Psoas muscle (tissue), 8 donors: ENCODE results near the gene TMCO4. TPM values are rescaled to one million over a fixed set of nuclear protein-coding genes. Genes with fewer than 3 reads are reported as not detected.

Experiments used
- ATAC-seq, 4 donors: fragments of 200-7000 bp; cut with Tn5 transposase; one replicate each; pipeline ENCODE4 v1.9.1; 2020; ENCODE audit warnings: moderate library complexity in 3 of 4, mild to moderate bottlenecking in 2 of 4
- DNase-seq, 2 donors: peaks; one replicate each; pipeline ENCODE4 v3.0.0-alpha.2; 2020
- H3K27ac ChIP-seq: fragments of 200-600 bp; one replicate; pipeline ENCODE4 v1.8.0; 2022
- H3K27me3 ChIP-seq, 3 donors: fragments of 200-600 bp in 1 of 3; one replicate each; pipeline versions ENCODE4 v1.6.1 to v1.8.0; 2013 to 2022; ENCODE audit warnings: low read length in 2 of 3, mild to moderate bottlenecking in 2 of 3, moderate library complexity in 1 of 3; ENCODE audit not compliant: insufficient read depth in 3 of 3
- H3K36me3 ChIP-seq, 2 donors: fragments of 200-600 bp in 1 of 2; one replicate each; pipeline versions ENCODE4 v1.6.1 to v1.8.0; 2013 to 2022; ENCODE audit warnings: low read depth in 1 of 2, mild to moderate bottlenecking in 1 of 2, moderate library complexity in 1 of 2; ENCODE audit not compliant: insufficient read depth in 1 of 2
- H3K4me1 ChIP-seq: fragments of 200-600 bp; one replicate; pipeline ENCODE4 v1.8.0; 2022
- H3K4me3 ChIP-seq: fragments of 200-600 bp; one replicate; pipeline ENCODE4 v1.8.0; 2022; ENCODE audit warnings: mild to moderate bottlenecking
- H3K9me3 ChIP-seq: fragments of 200-600 bp; one replicate; pipeline ENCODE4 v1.8.0; 2022
- WGBS, 3 donors: extraction: QIAGEN DNeasy Blood & Tissue Kit; methylation state at CpG; one replicate each; pipeline versions ENCODE4 v1.1.6 to v1.1.7; 2013; 5-methylcytosine and 5-hydroxymethylcytosine counted together
- intact Hi-C, 2 donors: fragments of 100-400 bp; cut with DNase I; formaldehyde crosslinking; loops; one replicate each; pipeline versions ENCODE4 v1.11.0 to v1.14.2; 2022
- polyA plus RNA-seq, 3 donors: library from polyadenylated mRNA; stranded (reverse); fragments of 200-250 nt; gene quantifications; one replicate each; pipeline ENCODE4 v1.2.3, GENCODE V29; 2013
- total RNA-seq, 4 donors: library from RNA; stranded (reverse); fragmentation: NEBNext Ultra II Directional in 2 of 4; extraction: Animal tissue kit (Norgen Biotek cat#: 25700) in 2 of 4; gene quantifications; one replicate each; pipeline versions ENCODE4 v1.2.1 to v1.2.4, GENCODE V29; 2021 to 2023
- TF ChIP-seq, protein P1 (sequence below): fragments of 200-600 bp; IDR thresholded peaks from one replicate; pipeline ENCODE4 v1.8.0; 2022; ENCODE audit warnings: antibody characterized with exemption
- donor health status: healthy with polysubstance abuse.
- donor health status: DM: no; HTN: no; CAD: no; lungs with moderate emphysema.
- donor health status: Bipolar disorder and iron deficiency.
- donor health status: healthy.
- donor health status: DM: yes; HTN: yes; CAD: no.
- donor health status: DM: no; HTN: no; CAD: no.
- donor health status: DM: no; HTN: no; CAD: no.
- donor health status: DM: yes; HTN: yes; CAD: no.

TMCO4 gene
- total and polyA plus RNA-seq, 7 donors: 2.3 to 4.8 (median 3.2) TPM

DNA sequence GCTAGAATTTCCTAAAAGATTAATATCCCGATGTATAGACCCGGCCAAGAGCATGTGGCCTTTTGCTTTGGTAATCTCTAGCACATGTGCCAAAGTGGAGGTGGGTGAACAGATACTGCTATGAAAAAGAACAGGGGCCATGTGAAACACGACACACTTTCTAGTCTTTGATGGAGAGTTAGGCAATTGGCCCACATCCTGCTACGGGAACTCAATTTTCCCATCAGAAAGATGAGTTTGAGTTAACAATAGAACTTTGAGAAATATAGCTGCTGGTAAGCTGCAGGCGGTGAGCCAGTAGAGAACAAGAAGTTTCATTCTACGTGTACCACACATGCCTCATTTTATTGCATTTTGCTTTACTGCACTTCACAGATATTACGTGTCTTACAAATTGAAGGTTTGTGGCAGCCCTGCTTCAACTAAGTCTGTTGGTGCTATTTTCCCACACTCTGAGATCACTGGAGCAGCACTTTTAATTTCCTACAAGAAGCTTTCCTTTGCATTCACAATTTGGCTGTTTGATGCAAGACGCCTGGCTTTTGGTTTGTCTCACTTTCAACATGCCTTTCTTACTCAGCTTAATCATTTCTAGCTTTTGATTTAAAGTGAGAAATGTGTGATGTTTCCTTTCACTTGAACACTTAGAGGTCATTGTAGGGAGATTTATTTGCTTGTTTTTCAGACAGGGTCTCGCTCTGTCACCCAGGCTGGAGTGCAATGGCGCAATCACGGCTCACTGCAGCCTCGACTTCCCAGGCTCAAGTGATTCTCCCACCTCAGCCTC, 88.7 kb downstream of the TMCO4 start:
- Histone ChIP-seq H3K4me3 (no peak overlapping the region), H3K27ac (no peak overlapping the region), H3K27me3 (no peaks in the 10 kb centered on the region), H3K4me1 (no peaks in the 10 kb centered on the region), H3K36me3 (peaks cover 4 to 5% of the 10 kb centered on the region in 2 donors), H3K9me3 (no peaks in the 10 kb centered on the region)
- intact Hi-C loops: no loop called here
- ATAC-seq (no peak), DNase-seq (no peak)
- TF ChIP-seq, protein P1, sequence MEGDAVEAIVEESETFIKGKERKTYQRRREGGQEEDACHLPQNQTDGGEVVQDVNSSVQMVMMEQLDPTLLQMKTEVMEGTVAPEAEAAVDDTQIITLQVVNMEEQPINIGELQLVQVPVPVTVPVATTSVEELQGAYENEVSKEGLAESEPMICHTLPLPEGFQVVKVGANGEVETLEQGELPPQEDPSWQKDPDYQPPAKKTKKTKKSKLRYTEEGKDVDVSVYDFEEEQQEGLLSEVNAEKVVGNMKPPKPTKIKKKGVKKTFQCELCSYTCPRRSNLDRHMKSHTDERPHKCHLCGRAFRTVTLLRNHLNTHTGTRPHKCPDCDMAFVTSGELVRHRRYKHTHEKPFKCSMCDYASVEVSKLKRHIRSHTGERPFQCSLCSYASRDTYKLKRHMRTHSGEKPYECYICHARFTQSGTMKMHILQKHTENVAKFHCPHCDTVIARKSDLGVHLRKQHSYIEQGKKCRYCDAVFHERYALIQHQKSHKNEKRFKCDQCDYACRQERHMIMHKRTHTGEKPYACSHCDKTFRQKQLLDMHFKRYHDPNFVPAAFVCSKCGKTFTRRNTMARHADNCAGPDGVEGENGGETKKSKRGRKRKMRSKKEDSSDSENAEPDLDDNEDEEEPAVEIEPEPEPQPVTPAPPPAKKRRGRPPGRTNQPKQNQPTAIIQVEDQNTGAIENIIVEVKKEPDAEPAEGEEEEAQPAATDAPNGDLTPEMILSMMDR: no peak
- WGBS, 3 donors: 87 to 89% (median 88%) methylated on average over 12 of the region's 12 CpGs

DNA sequence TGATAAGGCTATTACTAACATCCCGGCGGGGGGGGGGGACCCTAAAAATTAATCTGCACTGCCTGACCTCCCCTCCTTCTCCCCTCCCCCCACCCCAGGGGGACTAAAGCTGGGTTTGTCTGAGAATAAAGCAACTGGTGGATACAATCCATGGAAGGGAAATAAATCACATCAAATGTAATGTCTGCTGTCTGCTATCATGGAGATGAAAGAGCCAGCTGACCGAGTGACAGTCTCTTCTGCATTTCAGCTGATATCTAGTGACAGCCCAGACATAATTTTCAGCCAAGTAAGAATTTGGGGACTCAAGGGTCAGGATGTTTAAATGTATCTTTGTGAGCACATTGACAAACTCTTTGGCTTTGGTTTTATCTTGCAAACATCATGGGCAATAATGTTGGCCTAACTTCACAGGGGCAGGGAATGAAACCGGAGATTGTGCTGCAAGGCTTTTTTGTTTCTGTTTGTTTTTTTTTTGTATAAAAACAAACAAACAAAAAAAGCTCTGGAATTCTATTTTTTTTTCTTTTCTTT, 90.4 kb downstream of the TMCO4 start:
- Histone ChIP-seq H3K27me3 (no peaks in the 10 kb centered on the region), H3K4me1 (peaks cover under 1% of the 10 kb centered on the region), H3K36me3 (peaks cover 4 to 5% of the 10 kb centered on the region in 2 donors), H3K27ac (no peak overlapping the region), H3K9me3 (no peaks in the 10 kb centered on the region), H3K4me3 (no peak overlapping the region)
- DNase-seq (no peak), ATAC-seq (no peak)
- intact Hi-C loops: no loop called here
- WGBS, 3 donors: 78 to 90% (median 87%) methylated on average over 4 of the region's 4 CpGs
- TF ChIP-seq, protein P1: no peak

DNA sequence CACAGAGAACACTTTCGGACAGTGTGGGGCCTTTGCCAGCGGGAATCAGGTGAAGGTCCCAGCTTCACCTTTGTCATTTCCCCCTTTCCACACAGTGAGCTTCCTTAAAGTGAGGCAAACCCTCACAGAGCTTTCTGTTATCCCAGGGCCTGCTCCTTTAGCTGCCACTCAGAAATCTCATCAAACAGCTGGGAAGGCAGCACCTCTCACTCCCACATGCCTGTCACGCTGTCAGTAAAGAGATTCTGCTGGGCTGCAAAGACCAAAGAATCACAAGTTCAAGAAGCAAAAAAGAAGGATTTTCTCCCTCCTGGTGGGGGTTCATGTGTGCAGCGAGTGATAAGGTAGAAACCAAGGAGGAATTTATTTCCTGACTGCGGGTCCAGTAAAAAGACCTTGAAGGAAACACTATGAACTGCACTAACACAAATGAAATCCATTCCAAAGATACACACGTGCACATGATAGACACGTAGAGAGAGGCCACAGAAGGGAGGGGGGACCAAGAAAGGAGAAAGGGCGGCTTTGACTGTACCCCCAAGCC, 91.1 kb downstream of the TMCO4 start:
- DNase-seq: no peak
- H3K27me3 ChIP-seq: no peaks in the 10 kb centered on the region
- TF ChIP-seq, protein P1: no peak
- no peaks in the 10 kb centered on the region for H3K9me3 ChIP-seq
- intact Hi-C loops: no loop called here
- peaks cover 4% of the 10 kb centered on the region for H3K4me1 ChIP-seq
- no peak overlapping the region for H3K4me3 ChIP-seq
- no peak overlapping the region for H3K27ac ChIP-seq
- peaks cover 4 to 5% of the 10 kb centered on the region in 2 donors for H3K36me3 ChIP-seq
- no peak for ATAC-seq
- 86% methylated on average over 8 of the region's 8 CpGs for WGBS, 3 donors

DNA sequence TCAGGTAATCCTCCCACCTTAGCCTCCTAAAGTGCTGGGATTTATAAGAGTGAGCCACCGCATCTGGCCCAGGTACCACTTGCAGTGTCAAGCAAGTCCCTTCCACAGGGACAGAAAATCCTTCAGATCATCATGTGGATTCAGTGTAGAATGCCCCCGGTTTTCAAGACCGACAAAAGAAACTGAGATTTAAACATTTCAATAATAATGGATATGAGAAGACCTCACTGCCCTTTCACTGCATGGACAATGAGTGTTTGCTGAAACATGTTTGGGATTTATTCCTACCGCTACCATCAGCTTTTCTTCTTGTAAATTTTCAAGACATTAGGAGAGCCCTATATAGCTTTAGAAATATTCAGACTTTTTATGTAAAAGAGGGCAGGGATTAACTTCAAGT, 93.6 kb downstream of the TMCO4 start:
- no peak for ATAC-seq
- Histone ChIP-seq H3K27ac (no peak overlapping the region), H3K4me3 (no peak overlapping the region), H3K4me1 (peaks cover 4% of the 10 kb centered on the region), H3K9me3 (no peaks in the 10 kb centered on the region), H3K36me3 (peaks cover 0 to 4% of the 10 kb centered on the region in 2 donors), H3K27me3 (no peaks in the 10 kb centered on the region)
- 90 to 96% (median 92%) methylated on average over 4 of the region's 4 CpGs for WGBS, 3 donors
- intact Hi-C loops: no loop called here
- DNase-seq: no peak
- TF ChIP-seq, protein P1: no peak
